Hypothalamus (tissue), 51 donors: ENCODE measurements around the gene GNG7.
A peak's percentile ranks its signal among the peaks of the same experiment; 100 is the strongest.
"Not testable (repeated sequence)": the region's sequence is repeated elsewhere in the genome, so short reads cannot be mapped to it uniquely, and the experiment has no call there.

Experiments used
- DNase-seq, 51 donors: peaks; one replicate each; lab custom pipeline; 2025; lab: John Stamatoyannopoulos, UW

The GNG7 gene

GRCh38 chr19:2609034-2609388, 93.5 kb downstream of the GNG7 start:
- not testable (repeated sequence) for DNase-seq

- DNase-seq = no peak
Observed at GRCh38 chr19:2608602-2608922, 93.9 kb downstream of the GNG7 start.

GRCh38 chr19:2607712-2608601, 94.5 kb downstream of the GNG7 start:
- no peak for DNase-seq

GRCh38 chr19:2606774-2607173, 95.7 kb downstream of the GNG7 start:
- DNase-seq = not testable (repeated sequence)

GRCh38 chr19:2605889-2606288, 96.6 kb downstream of the GNG7 start:
- not testable (repeated sequence) for DNase-seq

- no peak for DNase-seq
Observed at GRCh38 chr19:2604747-2605329, 97.7 kb downstream of the GNG7 start.

- peak in 1 of 51 donors; percentile 9 for DNase-seq
Observed at GRCh38 chr19:2603334-2603733, 99.2 kb downstream of the GNG7 start.

GRCh38 chr19:2602391-2603181, 99.9 kb downstream of the GNG7 start:
- peak in 41 of 51 donors; percentile 24 to 84 (median 63) for DNase-seq

- DNase-seq = no peak
Observed at GRCh38 chr19:2600914-2601870, 101.3 kb downstream of the GNG7 start.

GRCh38 chr19:2594319-2594718, 108.2 kb downstream of the GNG7 start:
- no peak for DNase-seq

GRCh38 chr19:2592824-2593223, 109.7 kb downstream of the GNG7 start:
- DNase-seq = no peak

GRCh38 chr19:2591537-2592291, 110.8 kb downstream of the GNG7 start:
- DNase-seq = no peak

GRCh38 chr19:2590630-2591399, 111.7 kb downstream of the GNG7 start:
- DNase-seq = peak in 3 of 51 donors; percentile 23 to 46 (median 38)

- peak in 1 of 51 donors; percentile 14 for DNase-seq
Observed at GRCh38 chr19:2589441-2589840, 113.1 kb downstream of the GNG7 start.

GRCh38 chr19:2588081-2588777, 114.3 kb downstream of the GNG7 start:
- DNase-seq = peak in 28 of 51 donors; percentile 13 to 82 (median 46)

- DNase-seq = peak in 5 of 51 donors; percentile 11 to 23 (median 16)
Observed at GRCh38 chr19:2587001-2587719, 115.3 kb downstream of the GNG7 start.

GRCh38 chr19:2586196-2586595, 116.3 kb downstream of the GNG7 start:
- DNase-seq = no peak
